Astrocyte (in vitro differentiated cells and primary cell): Measurements from ENCODE around the gene PLPPR2. TPM values are rescaled to one million over a fixed set of nuclear protein-coding genes. Genes with fewer than 3 reads are reported as not detected.
"Not testable (repeated sequence)": the region's sequence is repeated elsewhere in the genome, so short reads cannot be mapped to it uniquely, and the experiment has no call there.

Source experiments
- DNase-seq: peaks from one replicate; pipeline ENCODE4 v3.0.0-alpha.2; 2010; ENCODE audit warnings: low read depth
- FAIRE-seq: peaks from 2 replicates; lab custom pipeline; 2011; peaks lifted over from hg19 to GRCh38; lab: Jason Lieb, UNC
- H2AFZ ChIP-seq: 2 replicates; pipeline ENCODE4 v1.6.0; 2012; ENCODE audit warnings: low read depth, low read length, inconsistent platforms
- H3K27ac ChIP-seq: 2 replicates; pipeline ENCODE4 v1.5.1; 2011; ENCODE audit warnings: low read depth, low read length, inconsistent platforms
- H3K27me3 ChIP-seq: 2 replicates; pipeline ENCODE4 v1.6.0; 2011; ENCODE audit warnings: low read length, inconsistent platforms; ENCODE audit not compliant: insufficient read depth
- H3K36me3 ChIP-seq: 2 replicates; pipeline ENCODE4 v1.5.1; 2011; ENCODE audit warnings: low read length, inconsistent platforms; ENCODE audit not compliant: insufficient read depth
- H3K4me1 ChIP-seq: 2 replicates; pipeline ENCODE4 v1.5.1; 2011; ENCODE audit warnings: low read length, inconsistent platforms; ENCODE audit not compliant: insufficient read depth
- H3K4me2 ChIP-seq: 2 replicates; pipeline ENCODE4 v1.6.0; 2012; ENCODE audit warnings: low read length, inconsistent platforms
- H3K4me3 ChIP-seq: 2 replicates; pipeline ENCODE4 v1.5.1; 2011; ENCODE audit warnings: low read depth, mild to moderate bottlenecking, low read length, inconsistent platforms; ENCODE audit not compliant: insufficient read depth
- H3K79me2 ChIP-seq: 2 replicates; pipeline ENCODE4 v1.6.0; 2012; ENCODE audit warnings: mild to moderate bottlenecking, low read length, inconsistent platforms; ENCODE audit not compliant: insufficient read depth
- H3K9ac ChIP-seq: 2 replicates; pipeline ENCODE4 v1.6.0; 2012; ENCODE audit warnings: mild to moderate bottlenecking, low read length, inconsistent platforms
- H3K9me3 ChIP-seq: 2 replicates; pipeline ENCODE4 v1.5.1; 2012; ENCODE audit warnings: low read depth, mild to moderate bottlenecking, low read length, inconsistent platforms; ENCODE audit not compliant: insufficient read depth
- H4K20me1 ChIP-seq: 2 replicates; pipeline ENCODE4 v1.6.0; 2012; ENCODE audit warnings: low read length, inconsistent platforms; ENCODE audit not compliant: insufficient read depth
- H3K27ac Mint-ChIP-seq: one replicate; pipeline ENCODE4 v1.8.0; 2021; ENCODE audit warnings: mild to moderate bottlenecking, mixed read lengths; ENCODE audit not compliant: unreplicated experiment
- H3K27me3 Mint-ChIP-seq: one replicate; pipeline ENCODE4 v1.8.0; 2021; ENCODE audit warnings: low read depth, mixed read lengths; ENCODE audit not compliant: unreplicated experiment
- H3K36me3 Mint-ChIP-seq: one replicate; pipeline ENCODE4 v1.8.0; 2021; ENCODE audit warnings: low read depth, mixed read lengths; ENCODE audit not compliant: unreplicated experiment
- H3K4me1 Mint-ChIP-seq: one replicate; pipeline ENCODE4 v1.8.0; 2021; ENCODE audit warnings: low read depth, mixed read lengths; ENCODE audit not compliant: unreplicated experiment
- H3K4me3 Mint-ChIP-seq: one replicate; pipeline ENCODE4 v1.8.0; 2021; ENCODE audit warnings: mild to moderate bottlenecking, moderate library complexity, mixed read lengths; ENCODE audit not compliant: unreplicated experiment
- H3K9me3 Mint-ChIP-seq: one replicate; pipeline ENCODE4 v1.8.0; 2021; ENCODE audit warnings: mild to moderate bottlenecking, mixed read lengths; ENCODE audit not compliant: unreplicated experiment
- CTCF ChIP-seq: IDR thresholded peaks from 2 replicates; pipeline ENCODE4 v1.5.1; 2011; ENCODE audit warnings: low read depth, mild to moderate bottlenecking, inconsistent platforms, low read length, moderate library complexity; ENCODE audit not compliant: insufficient read depth
- EZH2 ChIP-seq: IDR thresholded peaks from 2 replicates; pipeline ENCODE4 v1.6.1; 2012; ENCODE audit warnings: mild to moderate bottlenecking, low read length, inconsistent platforms; ENCODE audit not compliant: insufficient read depth
- total RNA-seq: library from RNA; stranded (reverse); gene quantifications from 2 replicates; pipeline ENCODE4 v1.2.1, GENCODE V29; 2021

PLPPR2 gene
- total RNA-seq, 1 donor from 2014 or later = 37.8 TPM

- no peak for DNase-seq
- H3K4me2 ChIP-seq = no peak overlapping the region
- H3K36me3 Mint-ChIP-seq = no peaks in the 10 kb centered on the region
- H3K4me1 ChIP-seq = peaks cover 3% of the 10 kb centered on the region
- no peaks in the 10 kb centered on the region for H3K36me3 ChIP-seq
- no peaks in the 10 kb centered on the region for H3K27me3 Mint-ChIP-seq
- H3K27ac ChIP-seq = no peak overlapping the region
- TF ChIP-seq EZH2 (no peak), CTCF (no peak)
- no peak overlapping the region for H3K4me3 ChIP-seq
- H3K9me3 Mint-ChIP-seq = no peaks in the 10 kb centered on the region
- H2AFZ ChIP-seq = no peak overlapping the region
- H4K20me1 ChIP-seq = no peaks in the 10 kb centered on the region
- H3K27me3 ChIP-seq = peaks cover 3% of the 10 kb centered on the region
- H3K9me3 ChIP-seq = no peaks in the 10 kb centered on the region
- H3K27ac Mint-ChIP-seq = no peak overlapping the region
- no peak overlapping the region for H3K4me3 Mint-ChIP-seq
- no peak overlapping the region for H3K9ac ChIP-seq
- H3K4me1 Mint-ChIP-seq = peaks cover 2% of the 10 kb centered on the region
- no peak for FAIRE-seq
- no peaks in the 10 kb centered on the region for H3K79me2 ChIP-seq
Measured at GRCh38 chr19:11405846-11406643, 50.8 kb downstream of the PLPPR2 start.

GRCh38 chr19:11406703-11407236, 51.5 kb downstream of the PLPPR2 start:
- H3K27ac Mint-ChIP-seq, FAIRE-seq: not testable (repeated sequence)

GRCh38 chr19:11408591-11408990, 53.4 kb downstream of the PLPPR2 start:
- Histone ChIP-seq H3K9me3 (no peaks in the 10 kb centered on the region), H3K9ac (no peak overlapping the region), H3K4me3 (no peak overlapping the region), H3K27me3 (peaks cover 3% of the 10 kb centered on the region), H4K20me1 (no peaks in the 10 kb centered on the region), H3K4me2 (no peak overlapping the region), H3K79me2 (no peaks in the 10 kb centered on the region), H3K36me3 (no peaks in the 10 kb centered on the region), H2AFZ (no peak overlapping the region), H3K4me1 (peaks cover 3% of the 10 kb centered on the region), H3K27ac (no peak overlapping the region)
- H3K27me3 Mint-ChIP-seq = no peaks in the 10 kb centered on the region
- peaks cover 2% of the 10 kb centered on the region for H3K4me1 Mint-ChIP-seq
- H3K4me3 Mint-ChIP-seq = no peak overlapping the region
- no peak overlapping the region for H3K27ac Mint-ChIP-seq
- FAIRE-seq = no peak
- DNase-seq = no peak
- H3K9me3 Mint-ChIP-seq = no peaks in the 10 kb centered on the region
- no peaks in the 10 kb centered on the region for H3K36me3 Mint-ChIP-seq
- TF ChIP-seq CTCF (no peak), EZH2 (no peak)

More at GRCh38 chr19:11406703-11407236, 51.5 kb downstream of the PLPPR2 start:
- H3K27me3 ChIP-seq, H3K4me1 Mint-ChIP-seq, H3K4me3 ChIP-seq, H3K4me1 ChIP-seq, H3K9me3 ChIP-seq, H4K20me1 ChIP-seq, H2AFZ ChIP-seq, H3K9ac ChIP-seq, H3K79me2 ChIP-seq, H3K4me3 Mint-ChIP-seq, H3K36me3 ChIP-seq, H3K9me3 Mint-ChIP-seq, DNase-seq, H3K36me3 Mint-ChIP-seq, H3K4me2 ChIP-seq, H3K27ac ChIP-seq, H3K27me3 Mint-ChIP-seq: not testable (repeated sequence)
